A549 treated with Hydrocortisone at 1 μM for 4 hours (cell line): ENCODE data around the gene CACNA2D2. TPM values are rescaled to one million over a fixed set of nuclear protein-coding genes. Genes with fewer than 3 reads are reported as not detected.

Experiments
- total RNA-seq: library from RNA; stranded (reverse); fragments of 200-300 nt; extraction: Qiagen RNA extraction; gene quantifications from 5 replicates; pipeline ENCODE4 v1.2.3, GENCODE V29; 2022

CACNA2D2 gene
- 0.48 to 0.61 TPM (median 0.59 TPM) in 5 replicates for total RNA-seq

GRCh38 chr3:50503504-50504342 lies at the start of gene CACNA2D2:
Gene CACNA2D2 (minus strand): TSS chr3:50503634. CDS start chr3:50503423, 211 bp downstream.

GRCh38 chr3:50358911-50359759 lies 144.3 kb downstream of the CACNA2D2 start, which contains the start of gene TMEM115:
Gene TMEM115 (minus strand): TSS chr3:50359521. CDS start chr3:50359063, 458 bp downstream.

GRCh38 chr3:50350527-50351322 lies 152.7 kb downstream of the CACNA2D2 start, which contains the start of the genes CYB561D2 and NPRL2:
Gene CYB561D2 (plus strand): TSS chr3:50350862. CDS start chr3:50351434, 572 bp downstream.
Gene NPRL2 (minus strand): TSS chr3:50350775. CDS start chr3:50350652, 123 bp downstream.

GRCh38 chr3:50345586-50346234 lies 157.7 kb downstream of the CACNA2D2 start, which contains the start of gene ZMYND10:
Gene ZMYND10 (minus strand): TSS chr3:50345732. CDS start chr3:50345579, 153 bp downstream.

GRCh38 chr3:50340448-50341329 lies 162.7 kb downstream of the CACNA2D2 start, which contains the start of gene RASSF1:
Gene RASSF1 (minus strand): TSS chr3:50340836. CDS start chr3:50340805, 31 bp downstream.

GRCh38 chr3:50327943-50328691 lies 175.3 kb downstream of the CACNA2D2 start, which contains the start of gene TUSC2:
Gene TUSC2 (minus strand): TSS chr3:50328223. CDS start chr3:50328099, 124 bp downstream.

GRCh38 chr3:50322386-50323091 lies 180.9 kb downstream of the CACNA2D2 start, which contains the start of gene HYAL2:
Gene HYAL2 (minus strand): TSS chr3:50322745. CDS start chr3:50320489, 2,256 bp downstream.

Other genes starting within 250 kb of the CACNA2D2 start
- gene SEMA3B, start 234.5 kb downstream of the CACNA2D2 start, total RNA-seq: 6.0 to 9.4 TPM (median 6.2 TPM) in 5 replicates
- gene LSMEM2, start 224.5 kb downstream of the CACNA2D2 start, total RNA-seq: 0.07 to 0.10 TPM in 2 of 5 replicates, not detected in the others
- 74.0 to 96.1 TPM (median 89.5 TPM) in 5 replicates for gene IFRD2, start 211.2 kb downstream of the CACNA2D2 start, total RNA-seq
- 7.6 to 9.9 TPM (median 8.9 TPM) in 5 replicates for gene HYAL3, start 204.2 kb downstream of the CACNA2D2 start, total RNA-seq
- gene NAA80, start 204.2 kb downstream of the CACNA2D2 start, total RNA-seq: 4.4 to 7.6 TPM (median 6.9 TPM) in 5 replicates
- gene HYAL1, start 200.1 kb downstream of the CACNA2D2 start, total RNA-seq: 0.30 to 0.69 TPM (median 0.47 TPM) in 5 replicates
- 25.0 to 32.7 TPM (median 30.7 TPM) in 5 replicates for gene HYAL2, start 180.9 kb downstream of the CACNA2D2 start, total RNA-seq
- 23.4 to 39.4 TPM (median 37.3 TPM) in 5 replicates for gene TUSC2, start 175.4 kb downstream of the CACNA2D2 start, total RNA-seq
- gene RASSF1, start 162.8 kb downstream of the CACNA2D2 start, total RNA-seq: 16.8 to 20.2 TPM (median 19.1 TPM) in 5 replicates
- 0.79 to 1.7 TPM (median 1.1 TPM) in 5 replicates for gene ZMYND10, start 157.9 kb downstream of the CACNA2D2 start, total RNA-seq
- 12.2 to 13.4 TPM (median 13.4 TPM) in 5 replicates for gene NPRL2, start 152.9 kb downstream of the CACNA2D2 start, total RNA-seq
- gene CYB561D2, start 152.8 kb downstream of the CACNA2D2 start, total RNA-seq: 14.2 to 21.5 TPM (median 19.1 TPM) in 5 replicates
- gene TMEM115, start 144.1 kb downstream of the CACNA2D2 start, total RNA-seq: 42.7 to 49.1 TPM (median 47.0 TPM) in 5 replicates
- 2.0 to 2.6 TPM (median 2.3 TPM) in 5 replicates for gene C3orf18, start 64.1 kb upstream of the CACNA2D2 start, total RNA-seq
- 4.9 to 7.0 TPM (median 6.2 TPM) in 5 replicates for gene HEMK1, start 65.9 kb upstream of the CACNA2D2 start, total RNA-seq
- 0.52 to 0.74 TPM (median 0.66 TPM) in 5 replicates for gene CISH, start 108.1 kb upstream of the CACNA2D2 start, total RNA-seq
- gene MAPKAPK3, start 113.5 kb upstream of the CACNA2D2 start, total RNA-seq: 26.5 to 28.1 TPM (median 26.9 TPM) in 5 replicates
- gene DOCK3, start 171.3 kb upstream of the CACNA2D2 start, total RNA-seq: 0.29 to 0.38 TPM (median 0.35 TPM) in 5 replicates